ENCODE results near the gene GPR39.

The GPR39 gene

GRCh38 chr2:132448771-132449170 is 32.2 kb downstream of the GPR39 start:
- no peak overlapping the region for H3K4me3 ChIP-seq (ENCODE audit: low read depth, low read length)
- DNase-seq (ENCODE audit: low read depth), result no peak
- peak; percentile 34; the same call in 1 of the 2 replicates for TF ChIP-seq CTCF (IDR thresholded peaks at IDR 0.05; ENCODE audit: control insufficient read depth, extremely low read depth, insufficient read depth)

- H3K4me3 ChIP-seq (ENCODE audit: low read depth, low read length), result no peak overlapping the region
- no peak for DNase-seq (ENCODE audit: low read depth)
- TF ChIP-seq CTCF (IDR thresholded peaks at IDR 0.05; ENCODE audit: control insufficient read depth, extremely low read depth, insufficient read depth), result no peak
These were observed 33.3 kb downstream of the GPR39 start for GRCh38 chr2:132449868-132450267.

- TF ChIP-seq CTCF (IDR thresholded peaks at IDR 0.05; ENCODE audit: control insufficient read depth, extremely low read depth, insufficient read depth), result no peak
These were observed 44.2 kb downstream of the GPR39 start for GRCh38 chr2:132460781-132461180.

GRCh38 chr2:132462236-132462635 is 45.6 kb downstream of the GPR39 start:
- TF ChIP-seq CTCF (IDR thresholded peaks at IDR 0.05; ENCODE audit: control insufficient read depth, extremely low read depth, insufficient read depth), result no peak
- no peak overlapping the region for H3K4me3 ChIP-seq (ENCODE audit: low read depth, low read length)
- no peak for DNase-seq (ENCODE audit: low read depth)

More at GRCh38 chr2:132460781-132461180, 44.2 kb downstream of the GPR39 start:
- DNase-seq (ENCODE audit: low read depth), result no peak
- no peak overlapping the region for H3K4me3 ChIP-seq (ENCODE audit: low read depth, low read length)

- no peak for TF ChIP-seq CTCF (IDR thresholded peaks at IDR 0.05; ENCODE audit: control insufficient read depth, extremely low read depth, insufficient read depth)
- DNase-seq (ENCODE audit: low read depth), result no peak
- H3K4me3 ChIP-seq (ENCODE audit: low read depth, low read length), result no peak overlapping the region
These were observed 47.1 kb downstream of the GPR39 start for GRCh38 chr2:132463719-132464118.

GRCh38 chr2:132465917-132466316 is 49.3 kb downstream of the GPR39 start:
- no peak overlapping the region for H3K4me3 ChIP-seq (ENCODE audit: low read depth, low read length)
- no peak for TF ChIP-seq CTCF (IDR thresholded peaks at IDR 0.05; ENCODE audit: control insufficient read depth, extremely low read depth, insufficient read depth)
- DNase-seq (ENCODE audit: low read depth), result no peak

GRCh38 chr2:132466428-132467028 is 49.9 kb downstream of the GPR39 start:
- TF ChIP-seq CTCF (IDR thresholded peaks at IDR 0.05; ENCODE audit: control insufficient read depth, extremely low read depth, insufficient read depth), result no peak
- no peak overlapping the region for H3K4me3 ChIP-seq (ENCODE audit: low read depth, low read length)
- no peak for DNase-seq (ENCODE audit: low read depth)
